Measurements from ENCODE around the gene ARSD. TPM values are rescaled to one million over a fixed set of nuclear protein-coding genes. Genes with fewer than 3 reads are reported as not detected.
A peak's percentile ranks its signal among the peaks of the same experiment; 100 is the strongest.

The ARSD gene
- total RNA-seq, 2 donors from 2014 or later: 4.9 to 15.7 TPM

DNA sequence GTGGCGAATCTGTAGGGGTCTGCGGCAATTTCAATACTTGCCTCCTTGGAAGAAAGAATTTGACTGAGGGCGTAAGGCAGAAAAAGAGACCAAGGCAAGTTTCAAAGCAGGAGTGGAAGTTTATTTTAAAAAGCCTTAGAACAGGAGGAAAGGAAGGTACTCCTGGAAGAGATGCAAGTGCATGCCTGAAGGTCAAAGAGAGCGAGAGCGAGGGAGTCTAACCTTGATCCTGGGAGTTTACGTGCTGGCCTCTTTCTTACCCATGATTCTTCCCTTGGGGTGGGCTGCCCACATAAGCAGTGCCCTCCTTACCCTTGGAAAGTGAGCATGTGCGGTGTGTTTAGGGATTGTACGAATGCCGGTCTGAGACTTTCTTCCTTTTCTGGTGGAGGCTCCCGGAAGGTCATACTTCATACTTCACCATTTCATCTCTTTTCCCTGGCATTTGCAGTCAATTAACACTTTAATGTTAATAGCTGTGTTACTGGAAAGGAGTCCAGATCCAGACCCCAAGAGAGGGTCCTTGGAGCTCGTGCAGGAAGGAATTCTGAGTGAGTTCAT lies 40.0 kb downstream of the ARSD start:
- H3K36me3 Mint-ChIP-seq (ENCODE audit: low read depth): peaks cover 43% of the 10 kb centered on the region
- H3K4me1 Mint-ChIP-seq: peaks cover 38% of the 10 kb centered on the region

DNA sequence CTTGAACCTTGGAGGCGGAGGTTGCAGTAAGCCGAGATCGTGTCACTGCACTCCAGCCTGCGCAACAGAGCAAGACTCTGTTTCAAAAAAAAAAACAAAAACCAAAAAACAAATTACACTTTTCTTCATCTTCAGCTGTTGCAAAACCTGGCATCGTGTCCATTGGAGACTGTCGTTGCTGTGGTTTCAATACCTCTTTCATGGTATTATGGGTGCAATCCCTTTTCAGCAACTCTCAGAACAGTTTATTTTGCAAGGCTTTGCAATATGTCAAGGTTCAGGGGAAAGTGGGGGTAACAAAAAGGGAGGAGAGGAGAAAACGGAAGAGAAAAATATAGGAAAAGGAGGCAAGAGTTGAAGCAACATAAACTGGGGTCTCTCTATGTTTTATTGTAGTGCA lies 40.8 kb downstream of the ARSD start:
- 93 to 100% methylated on average over 2 to 7 of the region's 7 CpGs for WGBS, 2 experiments (ENCODE audit: insufficient coverage in 1 of 2, insufficient read length in 1 of 2)
- TF ChIP-seq, protein P1, sequence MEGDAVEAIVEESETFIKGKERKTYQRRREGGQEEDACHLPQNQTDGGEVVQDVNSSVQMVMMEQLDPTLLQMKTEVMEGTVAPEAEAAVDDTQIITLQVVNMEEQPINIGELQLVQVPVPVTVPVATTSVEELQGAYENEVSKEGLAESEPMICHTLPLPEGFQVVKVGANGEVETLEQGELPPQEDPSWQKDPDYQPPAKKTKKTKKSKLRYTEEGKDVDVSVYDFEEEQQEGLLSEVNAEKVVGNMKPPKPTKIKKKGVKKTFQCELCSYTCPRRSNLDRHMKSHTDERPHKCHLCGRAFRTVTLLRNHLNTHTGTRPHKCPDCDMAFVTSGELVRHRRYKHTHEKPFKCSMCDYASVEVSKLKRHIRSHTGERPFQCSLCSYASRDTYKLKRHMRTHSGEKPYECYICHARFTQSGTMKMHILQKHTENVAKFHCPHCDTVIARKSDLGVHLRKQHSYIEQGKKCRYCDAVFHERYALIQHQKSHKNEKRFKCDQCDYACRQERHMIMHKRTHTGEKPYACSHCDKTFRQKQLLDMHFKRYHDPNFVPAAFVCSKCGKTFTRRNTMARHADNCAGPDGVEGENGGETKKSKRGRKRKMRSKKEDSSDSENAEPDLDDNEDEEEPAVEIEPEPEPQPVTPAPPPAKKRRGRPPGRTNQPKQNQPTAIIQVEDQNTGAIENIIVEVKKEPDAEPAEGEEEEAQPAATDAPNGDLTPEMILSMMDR (conservative IDR thresholded peaks at IDR 0.05): no peak

More for the DNA sequence above, 40.0 kb downstream of the ARSD start:
- H3K4me3 ChIP-seq (ENCODE audit: low read length): no peak overlapping the region
- WGBS, 2 experiments (ENCODE audit: insufficient coverage in 1 of 2, insufficient read length in 1 of 2): 83 to 92% methylated on average over 4 to 11 of the region's 11 CpGs
- no peaks in the 10 kb centered on the region for H3K27me3 ChIP-seq (ENCODE audit: control insufficient read depth, insufficient read depth, low read length, poor library complexity, severe bottlenecking)
- H3K9ac ChIP-seq (ENCODE audit: extremely low read depth, low read length, poor library complexity, severe bottlenecking): no peak overlapping the region
- TF ChIP-seq, protein P1 (conservative IDR thresholded peaks at IDR 0.05): no peak
- no peak overlapping the region for H3K27ac ChIP-seq (ENCODE audit: low read depth, low read length)
- peak; percentile 47 for DNase-seq
- peaks cover 15% of the 10 kb centered on the region for H3K36me3 ChIP-seq (ENCODE audit: control insufficient read depth, insufficient read depth, low read length)
- Mint-ChIP-seq H3K9me3 (no peaks in the 10 kb centered on the region), H3K27ac (peak overlapping the region; percentile 96), H3K4me3 (no peak overlapping the region), H3K27me3 (ENCODE audit: insufficient read depth) (no peaks in the 10 kb centered on the region)
- H3K9me3 ChIP-seq (ENCODE audit: control insufficient read depth, low read length): no peaks in the 10 kb centered on the region
- no peaks in the 10 kb centered on the region for H3K4me1 ChIP-seq (ENCODE audit: control insufficient read depth, insufficient read depth, low read length)

DNA sequence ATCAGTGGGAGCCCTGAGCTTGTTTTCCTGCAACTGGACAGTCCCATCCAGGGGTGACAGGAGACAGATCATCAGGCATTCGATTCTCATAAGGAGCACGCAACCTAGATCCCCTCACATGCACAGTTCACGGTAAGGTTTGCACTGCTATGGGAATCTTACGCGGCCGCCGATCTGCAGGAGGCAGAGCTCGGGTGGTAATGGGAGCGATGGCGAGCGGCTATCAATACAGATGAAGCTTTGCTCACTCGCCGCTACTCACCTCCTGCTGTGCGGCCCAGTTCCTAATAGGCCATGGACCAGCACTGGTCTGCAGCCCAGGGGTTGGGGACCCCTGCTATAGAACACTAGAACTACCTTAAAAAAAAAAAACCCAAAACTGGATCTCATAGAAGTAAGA lies 45.4 kb downstream of the ARSD start:
- Mint-ChIP-seq H3K27ac (no peak overlapping the region), H3K9me3 (no peaks in the 10 kb centered on the region), H3K27me3 (ENCODE audit: insufficient read depth) (no peaks in the 10 kb centered on the region), H3K4me1 (peaks cover 5% of the 10 kb centered on the region), H3K36me3 (ENCODE audit: low read depth) (peaks cover 75% of the 10 kb centered on the region), H3K4me3 (no peak overlapping the region)
- no peak overlapping the region for H3K4me3 ChIP-seq (ENCODE audit: low read length)
- H3K4me1 ChIP-seq (ENCODE audit: control insufficient read depth, insufficient read depth, low read length): no peaks in the 10 kb centered on the region
- H3K27ac ChIP-seq (ENCODE audit: low read depth, low read length): no peak overlapping the region
- H3K9me3 ChIP-seq (ENCODE audit: control insufficient read depth, low read length): no peaks in the 10 kb centered on the region
- TF ChIP-seq, protein P1 (conservative IDR thresholded peaks at IDR 0.05): no peak
- 96 to 100% methylated on average over 6 to 14 of the region's 14 CpGs for WGBS, 2 experiments (ENCODE audit: insufficient coverage in 1 of 2, insufficient read length in 1 of 2)
- H3K36me3 ChIP-seq (ENCODE audit: control insufficient read depth, insufficient read depth, low read length): peaks cover 15% of the 10 kb centered on the region
- peak; percentile 36 for DNase-seq
- H3K9ac ChIP-seq (ENCODE audit: extremely low read depth, low read length, poor library complexity, severe bottlenecking): no peak overlapping the region
- no peaks in the 10 kb centered on the region for H3K27me3 ChIP-seq (ENCODE audit: control insufficient read depth, insufficient read depth, low read length, poor library complexity, severe bottlenecking)

More for the DNA sequence above, 40.8 kb downstream of the ARSD start:
- H3K36me3 ChIP-seq (ENCODE audit: control insufficient read depth, insufficient read depth, low read length): peaks cover 13% of the 10 kb centered on the region
- no peaks in the 10 kb centered on the region for H3K4me1 ChIP-seq (ENCODE audit: control insufficient read depth, insufficient read depth, low read length)
- H3K27ac ChIP-seq (ENCODE audit: low read depth, low read length): no peak overlapping the region
- H3K27ac Mint-ChIP-seq: no peak overlapping the region
- H3K4me1 Mint-ChIP-seq: peaks cover 36% of the 10 kb centered on the region
- no peak overlapping the region for H3K4me3 ChIP-seq (ENCODE audit: low read length)
- no peak overlapping the region for H3K9ac ChIP-seq (ENCODE audit: extremely low read depth, low read length, poor library complexity, severe bottlenecking)
- no peaks in the 10 kb centered on the region for H3K27me3 Mint-ChIP-seq (ENCODE audit: insufficient read depth)
- no peak for DNase-seq
- peaks cover 47% of the 10 kb centered on the region for H3K36me3 Mint-ChIP-seq (ENCODE audit: low read depth)
- H3K27me3 ChIP-seq (ENCODE audit: control insufficient read depth, insufficient read depth, low read length, poor library complexity, severe bottlenecking): no peaks in the 10 kb centered on the region
- H3K9me3 Mint-ChIP-seq: no peaks in the 10 kb centered on the region
- H3K4me3 Mint-ChIP-seq: no peak overlapping the region
- no peaks in the 10 kb centered on the region for H3K9me3 ChIP-seq (ENCODE audit: control insufficient read depth, low read length)

Data from endodermal cell (in vitro differentiated cells).